Neural crest cell (in vitro differentiated cells): ENCODE results near the gene ADAM30. TPM values are rescaled to one million over a fixed set of nuclear protein-coding genes. Genes with fewer than 3 reads are reported as not detected.

ENCODE experiments used
- DNase-seq: peaks from one replicate; pipeline ENCODE4 v3.0.0; 2021; ENCODE audit warnings: low read depth, mixed read lengths, low spot score
- H3K27ac Mint-ChIP-seq: one replicate; pipeline ENCODE4 v1.8.0; 2021; ENCODE audit warnings: mild to moderate bottlenecking, mixed read lengths; ENCODE audit not compliant: unreplicated experiment
- H3K27me3 Mint-ChIP-seq: 2 replicates; pipeline ENCODE4 v1.8.0; 2021; ENCODE audit warnings: low read depth, mild to moderate bottlenecking, mixed read lengths
- H3K36me3 Mint-ChIP-seq: 2 replicates; pipeline ENCODE4 v1.8.0; 2021; ENCODE audit warnings: low read depth, mild to moderate bottlenecking, mixed read lengths
- H3K4me1 Mint-ChIP-seq: 2 replicates; pipeline ENCODE4 v1.8.0; 2021; ENCODE audit warnings: mixed read lengths
- H3K4me3 Mint-ChIP-seq: one replicate; pipeline ENCODE4 v1.8.0; 2021; ENCODE audit warnings: mild to moderate bottlenecking, mixed read lengths
- H3K9me3 Mint-ChIP-seq: 2 replicates; pipeline ENCODE4 v1.8.0; 2021; ENCODE audit warnings: mixed read lengths
- CTCF ChIP-seq: fragments of 200-600 bp; sonication (generic); conservative IDR thresholded peaks from 2 replicates; pipeline ENCODE4 v1.5.0; 2021; ENCODE audit warnings: antibody characterized with exemption, mild to moderate bottlenecking
- total RNA-seq: library from RNA; stranded (reverse); gene quantifications from 2 replicates; pipeline ENCODE4 v1.2.1, GENCODE V29; 2021

ADAM30 gene
- total RNA-seq, 1 donor from 2014 or later, result not detected

GRCh38 chr1:119924948-119925898 is 28.9 kb upstream of the ADAM30 start:
- H3K4me1 Mint-ChIP-seq, result peaks cover 10% of the 10 kb centered on the region

GRCh38 chr1:119920104-119920968 is 24.0 kb upstream of the ADAM30 start:
- H3K27me3 Mint-ChIP-seq, result no peaks in the 10 kb centered on the region
- no peak for DNase-seq
- H3K36me3 Mint-ChIP-seq, result peaks cover 50% of the 10 kb centered on the region
- H3K4me1 Mint-ChIP-seq, result no peaks in the 10 kb centered on the region
- H3K4me3 Mint-ChIP-seq, result no peak overlapping the region
- no peaks in the 10 kb centered on the region for H3K9me3 Mint-ChIP-seq
- H3K27ac Mint-ChIP-seq, result peak overlapping the region; percentile 53
- TF ChIP-seq CTCF, result no peak

More at GRCh38 chr1:119924948-119925898, 28.9 kb upstream of the ADAM30 start:
- no peak for TF ChIP-seq CTCF
- DNase-seq, result no peak
- Mint-ChIP-seq H3K27ac (no peak overlapping the region), H3K4me3 (no peak overlapping the region), H3K36me3 (peaks cover 34% of the 10 kb centered on the region), H3K9me3 (no peaks in the 10 kb centered on the region), H3K27me3 (no peaks in the 10 kb centered on the region)

GRCh38 chr1:119919241-119919640 is 22.9 kb upstream of the ADAM30 start:
- Mint-ChIP-seq H3K27me3 (no peaks in the 10 kb centered on the region), H3K36me3 (peaks cover 52% of the 10 kb centered on the region), H3K4me3 (no peak overlapping the region), H3K9me3 (no peaks in the 10 kb centered on the region), H3K4me1 (no peaks in the 10 kb centered on the region), H3K27ac (no peak overlapping the region)
- no peak for DNase-seq
- TF ChIP-seq CTCF, result no peak

GRCh38 chr1:119918301-119918700 is 22.0 kb upstream of the ADAM30 start:
- no peaks in the 10 kb centered on the region for H3K9me3 Mint-ChIP-seq
- peaks cover 56% of the 10 kb centered on the region for H3K36me3 Mint-ChIP-seq
- H3K27me3 Mint-ChIP-seq, result no peaks in the 10 kb centered on the region
- DNase-seq, result no peak
- H3K4me1 Mint-ChIP-seq, result no peaks in the 10 kb centered on the region
- no peak overlapping the region for H3K27ac Mint-ChIP-seq
- no peak for TF ChIP-seq CTCF
- H3K4me3 Mint-ChIP-seq, result no peak overlapping the region

- TF ChIP-seq CTCF, result no peak
These were observed 21.2 kb upstream of the ADAM30 start for GRCh38 chr1:119917304-119918055.

More at GRCh38 chr1:119917304-119918055, 21.2 kb upstream of the ADAM30 start:
- H3K4me1 Mint-ChIP-seq, result no peaks in the 10 kb centered on the region
- H3K9me3 Mint-ChIP-seq, result no peaks in the 10 kb centered on the region
- H3K4me3 Mint-ChIP-seq, result no peak overlapping the region
- no peak overlapping the region for H3K27ac Mint-ChIP-seq
- H3K27me3 Mint-ChIP-seq, result no peaks in the 10 kb centered on the region
- no peak for DNase-seq
- peaks cover 55% of the 10 kb centered on the region for H3K36me3 Mint-ChIP-seq
